Measurements from ENCODE around the gene NT5DC3. TPM values are rescaled to one million over a fixed set of nuclear protein-coding genes. Genes with fewer than 3 reads are reported as not detected.

The NT5DC3 gene
- total RNA-seq, 1 experiment from 2014 or later, result 12.5 TPM

DNA sequence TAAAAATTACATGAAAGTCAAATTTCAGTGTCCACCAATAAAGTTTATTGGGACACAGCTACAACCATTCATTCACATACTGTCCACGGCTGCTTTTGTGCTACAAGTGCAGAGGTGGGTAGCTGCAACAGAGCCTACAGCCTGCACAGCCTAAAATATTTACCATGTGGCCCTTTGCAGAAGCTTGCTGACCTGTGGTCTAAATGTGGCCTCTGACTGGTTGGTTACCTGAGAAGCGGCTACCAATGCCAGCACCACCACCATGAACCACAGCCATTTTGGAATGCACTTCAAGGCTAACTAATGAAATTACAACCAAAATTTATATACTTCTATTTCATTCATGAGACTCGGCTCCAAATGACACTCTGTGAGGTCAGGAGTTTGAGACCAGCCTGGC lies 58.6 kb downstream of the NT5DC3 start:
- no peak overlapping the region for H3K4me3 Mint-ChIP-seq
- ChIA-PET POLR2A (no interaction called here), CTCF (no interaction called here)
- H3K4me1 Mint-ChIP-seq, result no peaks in the 10 kb centered on the region
- DNase-seq (ENCODE audit: low spot score), result no peak
- no peaks in the 10 kb centered on the region for H3K27me3 Mint-ChIP-seq (ENCODE audit: low read depth)
- H3K9me3 Mint-ChIP-seq, result no peaks in the 10 kb centered on the region
- no peak for ATAC-seq
- H3K36me3 Mint-ChIP-seq, result peaks cover 35% of the 10 kb centered on the region
- TF ChIP-seq, protein P1, sequence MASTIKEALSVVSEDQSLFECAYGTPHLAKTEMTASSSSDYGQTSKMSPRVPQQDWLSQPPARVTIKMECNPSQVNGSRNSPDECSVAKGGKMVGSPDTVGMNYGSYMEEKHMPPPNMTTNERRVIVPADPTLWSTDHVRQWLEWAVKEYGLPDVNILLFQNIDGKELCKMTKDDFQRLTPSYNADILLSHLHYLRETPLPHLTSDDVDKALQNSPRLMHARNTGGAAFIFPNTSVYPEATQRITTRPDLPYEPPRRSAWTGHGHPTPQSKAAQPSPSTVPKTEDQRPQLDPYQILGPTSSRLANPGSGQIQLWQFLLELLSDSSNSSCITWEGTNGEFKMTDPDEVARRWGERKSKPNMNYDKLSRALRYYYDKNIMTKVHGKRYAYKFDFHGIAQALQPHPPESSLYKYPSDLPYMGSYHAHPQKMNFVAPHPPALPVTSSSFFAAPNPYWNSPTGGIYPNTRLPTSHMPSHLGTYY (CRISPR knock-in tag; IDR thresholded peaks at IDR 0.05), result no peak
- TF ChIP-seq RORB (CRISPR knock-in tag; IDR thresholded peaks at IDR 0.05) (no peak), GABPB1 (CRISPR knock-in tag; IDR thresholded peaks at IDR 0.05) (no peak), ZNF219 (CRISPR knock-in tag; IDR thresholded peaks at IDR 0.05; ENCODE audit: borderline replicate concordance) (no peak), HMGA2 (CRISPR knock-in tag; IDR thresholded peaks at IDR 0.05) (no peak), FOXK1 (CRISPR knock-in tag; IDR thresholded peaks at IDR 0.05) (no peak)
- TF ChIP-seq, protein P2, sequence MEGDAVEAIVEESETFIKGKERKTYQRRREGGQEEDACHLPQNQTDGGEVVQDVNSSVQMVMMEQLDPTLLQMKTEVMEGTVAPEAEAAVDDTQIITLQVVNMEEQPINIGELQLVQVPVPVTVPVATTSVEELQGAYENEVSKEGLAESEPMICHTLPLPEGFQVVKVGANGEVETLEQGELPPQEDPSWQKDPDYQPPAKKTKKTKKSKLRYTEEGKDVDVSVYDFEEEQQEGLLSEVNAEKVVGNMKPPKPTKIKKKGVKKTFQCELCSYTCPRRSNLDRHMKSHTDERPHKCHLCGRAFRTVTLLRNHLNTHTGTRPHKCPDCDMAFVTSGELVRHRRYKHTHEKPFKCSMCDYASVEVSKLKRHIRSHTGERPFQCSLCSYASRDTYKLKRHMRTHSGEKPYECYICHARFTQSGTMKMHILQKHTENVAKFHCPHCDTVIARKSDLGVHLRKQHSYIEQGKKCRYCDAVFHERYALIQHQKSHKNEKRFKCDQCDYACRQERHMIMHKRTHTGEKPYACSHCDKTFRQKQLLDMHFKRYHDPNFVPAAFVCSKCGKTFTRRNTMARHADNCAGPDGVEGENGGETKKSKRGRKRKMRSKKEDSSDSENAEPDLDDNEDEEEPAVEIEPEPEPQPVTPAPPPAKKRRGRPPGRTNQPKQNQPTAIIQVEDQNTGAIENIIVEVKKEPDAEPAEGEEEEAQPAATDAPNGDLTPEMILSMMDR (IDR thresholded peaks at IDR 0.05), result no peak
- TF ChIP-seq, protein P3, sequence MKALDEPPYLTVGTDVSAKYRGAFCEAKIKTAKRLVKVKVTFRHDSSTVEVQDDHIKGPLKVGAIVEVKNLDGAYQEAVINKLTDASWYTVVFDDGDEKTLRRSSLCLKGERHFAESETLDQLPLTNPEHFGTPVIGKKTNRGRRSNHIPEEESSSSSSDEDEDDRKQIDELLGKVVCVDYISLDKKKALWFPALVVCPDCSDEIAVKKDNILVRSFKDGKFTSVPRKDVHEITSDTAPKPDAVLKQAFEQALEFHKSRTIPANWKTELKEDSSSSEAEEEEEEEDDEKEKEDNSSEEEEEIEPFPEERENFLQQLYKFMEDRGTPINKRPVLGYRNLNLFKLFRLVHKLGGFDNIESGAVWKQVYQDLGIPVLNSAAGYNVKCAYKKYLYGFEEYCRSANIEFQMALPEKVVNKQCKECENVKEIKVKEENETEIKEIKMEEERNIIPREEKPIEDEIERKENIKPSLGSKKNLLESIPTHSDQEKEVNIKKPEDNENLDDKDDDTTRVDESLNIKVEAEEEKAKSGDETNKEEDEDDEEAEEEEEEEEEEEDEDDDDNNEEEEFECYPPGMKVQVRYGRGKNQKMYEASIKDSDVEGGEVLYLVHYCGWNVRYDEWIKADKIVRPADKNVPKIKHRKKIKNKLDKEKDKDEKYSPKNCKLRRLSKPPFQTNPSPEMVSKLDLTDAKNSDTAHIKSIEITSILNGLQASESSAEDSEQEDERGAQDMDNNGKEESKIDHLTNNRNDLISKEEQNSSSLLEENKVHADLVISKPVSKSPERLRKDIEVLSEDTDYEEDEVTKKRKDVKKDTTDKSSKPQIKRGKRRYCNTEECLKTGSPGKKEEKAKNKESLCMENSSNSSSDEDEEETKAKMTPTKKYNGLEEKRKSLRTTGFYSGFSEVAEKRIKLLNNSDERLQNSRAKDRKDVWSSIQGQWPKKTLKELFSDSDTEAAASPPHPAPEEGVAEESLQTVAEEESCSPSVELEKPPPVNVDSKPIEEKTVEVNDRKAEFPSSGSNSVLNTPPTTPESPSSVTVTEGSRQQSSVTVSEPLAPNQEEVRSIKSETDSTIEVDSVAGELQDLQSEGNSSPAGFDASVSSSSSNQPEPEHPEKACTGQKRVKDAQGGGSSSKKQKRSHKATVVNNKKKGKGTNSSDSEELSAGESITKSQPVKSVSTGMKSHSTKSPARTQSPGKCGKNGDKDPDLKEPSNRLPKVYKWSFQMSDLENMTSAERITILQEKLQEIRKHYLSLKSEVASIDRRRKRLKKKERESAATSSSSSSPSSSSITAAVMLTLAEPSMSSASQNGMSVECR (CRISPR knock-in tag; IDR thresholded peaks at IDR 0.05; ENCODE audit: borderline replicate concordance), result no peak
- TF ChIP-seq, protein P4, sequence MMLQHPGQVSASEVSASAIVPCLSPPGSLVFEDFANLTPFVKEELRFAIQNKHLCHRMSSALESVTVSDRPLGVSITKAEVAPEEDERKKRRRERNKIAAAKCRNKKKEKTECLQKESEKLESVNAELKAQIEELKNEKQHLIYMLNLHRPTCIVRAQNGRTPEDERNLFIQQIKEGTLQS (CRISPR knock-in tag; conservative IDR thresholded peaks at IDR 0.05), result no peak
- TF ChIP-seq, protein P5, sequence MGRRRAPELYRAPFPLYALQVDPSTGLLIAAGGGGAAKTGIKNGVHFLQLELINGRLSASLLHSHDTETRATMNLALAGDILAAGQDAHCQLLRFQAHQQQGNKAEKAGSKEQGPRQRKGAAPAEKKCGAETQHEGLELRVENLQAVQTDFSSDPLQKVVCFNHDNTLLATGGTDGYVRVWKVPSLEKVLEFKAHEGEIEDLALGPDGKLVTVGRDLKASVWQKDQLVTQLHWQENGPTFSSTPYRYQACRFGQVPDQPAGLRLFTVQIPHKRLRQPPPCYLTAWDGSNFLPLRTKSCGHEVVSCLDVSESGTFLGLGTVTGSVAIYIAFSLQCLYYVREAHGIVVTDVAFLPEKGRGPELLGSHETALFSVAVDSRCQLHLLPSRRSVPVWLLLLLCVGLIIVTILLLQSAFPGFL (CRISPR knock-in tag; IDR thresholded peaks at IDR 0.05; ENCODE audit: borderline replicate concordance), result no peak
- no peak overlapping the region for H3K27ac Mint-ChIP-seq

DNA sequence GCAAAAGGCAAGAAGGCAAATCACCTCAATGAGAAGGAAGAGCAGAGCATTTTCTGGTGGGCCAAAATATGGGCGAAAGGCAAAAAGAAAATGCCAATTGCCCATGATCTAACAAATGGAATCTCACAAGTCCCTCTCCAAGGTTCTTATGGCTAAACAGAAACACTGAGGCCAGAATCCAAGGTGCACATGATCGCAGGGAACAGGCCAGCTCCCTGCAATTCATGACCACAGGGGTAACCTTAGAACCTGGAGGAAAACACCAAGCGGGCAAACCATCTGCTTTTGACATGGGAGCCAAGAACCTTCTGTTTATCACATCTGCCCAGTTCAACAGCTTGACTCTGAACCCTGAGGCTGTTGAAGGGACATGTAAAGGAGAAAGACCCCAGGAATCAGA lies 60.0 kb downstream of the NT5DC3 start:
- no peak overlapping the region for H3K27ac Mint-ChIP-seq
- no peaks in the 10 kb centered on the region for H3K9me3 Mint-ChIP-seq
- DNase-seq (ENCODE audit: low spot score), result no peak
- no peaks in the 10 kb centered on the region for H3K4me1 Mint-ChIP-seq
- POLR2A ChIA-PET, result no interaction called here
- H3K36me3 Mint-ChIP-seq, result peaks cover 44% of the 10 kb centered on the region
- TF ChIP-seq, protein P6, sequence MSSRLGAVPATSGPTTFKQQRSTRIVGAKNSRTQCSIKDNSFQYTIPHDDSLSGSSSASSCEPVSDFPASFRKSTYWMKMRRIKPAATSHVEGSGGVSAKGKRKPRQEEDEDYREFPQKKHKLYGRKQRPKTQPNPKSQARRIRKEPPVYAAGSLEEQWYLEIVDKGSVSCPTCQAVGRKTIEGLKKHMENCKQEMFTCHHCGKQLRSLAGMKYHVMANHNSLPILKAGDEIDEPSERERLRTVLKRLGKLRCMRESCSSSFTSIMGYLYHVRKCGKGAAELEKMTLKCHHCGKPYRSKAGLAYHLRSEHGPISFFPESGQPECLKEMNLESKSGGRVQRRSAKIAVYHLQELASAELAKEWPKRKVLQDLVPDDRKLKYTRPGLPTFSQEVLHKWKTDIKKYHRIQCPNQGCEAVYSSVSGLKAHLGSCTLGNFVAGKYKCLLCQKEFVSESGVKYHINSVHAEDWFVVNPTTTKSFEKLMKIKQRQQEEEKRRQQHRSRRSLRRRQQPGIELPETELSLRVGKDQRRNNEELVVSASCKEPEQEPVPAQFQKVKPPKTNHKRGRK (CRISPR knock-in tag; IDR thresholded peaks at IDR 0.05; ENCODE audit: borderline replicate concordance), result no peak
- TF ChIP-seq ATF1 (CRISPR knock-in tag; IDR thresholded peaks at IDR 0.05), result no peak
- no peak for TF ChIP-seq NR1H2 (CRISPR knock-in tag; IDR thresholded peaks at IDR 0.05)
- TF ChIP-seq, protein P7, sequence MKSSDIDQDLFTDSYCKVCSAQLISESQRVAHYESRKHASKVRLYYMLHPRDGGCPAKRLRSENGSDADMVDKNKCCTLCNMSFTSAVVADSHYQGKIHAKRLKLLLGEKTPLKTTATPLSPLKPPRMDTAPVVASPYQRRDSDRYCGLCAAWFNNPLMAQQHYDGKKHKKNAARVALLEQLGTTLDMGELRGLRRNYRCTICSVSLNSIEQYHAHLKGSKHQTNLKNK (CRISPR knock-in tag; IDR thresholded peaks at IDR 0.05), result no peak
- no peak for TF ChIP-seq GTF2I (CRISPR knock-in tag; conservative IDR thresholded peaks at IDR 0.05)
- CTCF ChIA-PET, result interaction anchor here (1.2 kb wide), 1 partner anchor 9 kb away, joined by 3 read pairs; no protein-coding TSS in a partner anchor
- no peaks in the 10 kb centered on the region for H3K27me3 Mint-ChIP-seq (ENCODE audit: low read depth)
- H3K4me3 Mint-ChIP-seq, result no peak overlapping the region
- ATAC-seq, result no peak

All from WTC11 (cell line).